Inflammatory macrophage (primary cell): ENCODE data around the gene PSMF1.
"Not testable (repeated sequence)": the region's sequence is repeated elsewhere in the genome, so short reads cannot be mapped to it uniquely, and the experiment has no call there.

Source experiments
- DNase-seq, 2 donors: peaks; one replicate each; pipeline ENCODE4 v3.0.0-alpha.2; 2020 to 2022

PSMF1 gene

GRCh38 chr20:1122388-1123315, 4.2 kb downstream of the PSMF1 start:
- DNase-seq: peak; percentile 9 to 48

DNA sequence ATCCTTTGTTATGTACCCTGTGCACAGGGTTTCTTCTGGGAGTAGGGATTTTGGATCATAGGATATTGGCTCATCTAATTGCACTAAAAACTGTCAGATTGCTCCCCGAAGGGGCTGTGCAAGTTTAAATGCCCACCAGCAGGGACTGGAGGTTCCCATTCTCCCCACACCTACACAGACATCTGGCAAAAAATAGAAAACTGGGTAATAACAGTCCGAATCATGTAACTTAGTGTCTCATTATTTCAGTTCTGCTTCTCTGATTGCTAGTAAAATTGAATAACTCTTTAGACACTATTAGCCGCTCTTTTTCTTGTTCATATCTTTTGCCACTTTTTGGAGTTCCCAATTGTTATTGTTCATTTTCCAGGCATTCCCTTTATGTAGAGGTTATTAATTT, 5.3 kb downstream of the PSMF1 start:
- peak; percentile 31 to 42 for DNase-seq

DNA sequence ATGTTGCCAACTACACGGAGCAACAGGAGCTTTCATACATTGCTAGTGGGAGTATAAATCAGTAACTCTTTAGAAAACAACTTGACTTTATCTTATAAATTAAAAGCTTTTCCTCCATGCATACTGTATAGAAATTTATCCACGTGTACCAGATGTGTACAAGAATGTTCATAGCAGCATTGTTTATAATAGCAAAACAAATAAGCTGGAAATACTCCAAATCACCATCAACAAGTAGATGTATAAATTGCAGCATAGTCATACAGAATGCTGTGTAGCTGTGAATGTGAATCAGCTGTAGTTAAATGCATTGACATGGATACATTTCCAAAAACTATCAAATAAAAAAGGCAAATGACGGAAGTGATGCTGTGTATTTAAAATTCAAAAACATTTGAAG, 6.0 kb downstream of the PSMF1 start:
- no peak for DNase-seq

DNA sequence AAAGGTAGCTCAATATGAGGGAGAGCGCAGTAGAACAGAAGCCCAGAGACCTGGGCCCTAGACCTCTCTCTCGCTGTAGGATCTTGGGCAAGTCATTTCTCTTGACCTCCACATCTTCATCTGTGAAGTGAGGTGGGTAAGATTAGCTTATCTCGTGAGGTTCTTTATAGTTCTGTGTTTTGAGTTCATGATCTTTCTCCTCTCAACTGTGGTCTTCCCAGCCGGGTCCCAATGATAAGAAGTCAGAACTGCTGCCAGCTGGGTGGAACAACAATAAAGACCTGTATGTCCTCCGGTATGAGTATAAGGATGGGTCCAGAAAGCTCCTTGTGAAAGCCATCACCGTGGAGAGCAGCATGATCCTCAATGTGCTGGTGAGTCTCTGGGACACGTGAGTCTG, 6.9 kb downstream of the PSMF1 start:
- DNase-seq: no peak

GRCh38 chr20:1127840-1128239, 9.4 kb downstream of the PSMF1 start:
- no peak for DNase-seq

GRCh38 chr20:1130058-1130694, 11.8 kb downstream of the PSMF1 start:
- DNase-seq: no peak

DNA sequence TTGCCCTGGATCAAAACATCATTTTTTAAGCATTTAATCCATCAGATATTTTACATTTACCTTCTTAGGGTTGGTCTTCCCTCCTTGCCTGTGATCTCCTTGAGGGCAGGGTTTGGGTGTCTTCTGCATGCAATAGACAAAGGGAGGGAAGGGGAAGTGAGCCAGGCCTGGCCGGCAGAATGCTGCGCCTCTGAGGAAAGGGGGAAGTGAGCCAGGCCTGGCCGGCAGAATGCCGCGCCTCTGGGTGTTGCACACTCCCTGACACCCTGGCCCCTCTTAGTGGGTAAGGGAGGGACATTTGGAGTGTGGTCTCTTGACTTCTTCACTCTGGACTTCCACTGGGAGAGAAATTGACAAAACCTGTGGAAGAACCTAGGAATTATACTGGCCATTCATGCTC, 12.4 kb downstream of the PSMF1 start:
- DNase-seq: peak; percentile 69 to 77

DNA sequence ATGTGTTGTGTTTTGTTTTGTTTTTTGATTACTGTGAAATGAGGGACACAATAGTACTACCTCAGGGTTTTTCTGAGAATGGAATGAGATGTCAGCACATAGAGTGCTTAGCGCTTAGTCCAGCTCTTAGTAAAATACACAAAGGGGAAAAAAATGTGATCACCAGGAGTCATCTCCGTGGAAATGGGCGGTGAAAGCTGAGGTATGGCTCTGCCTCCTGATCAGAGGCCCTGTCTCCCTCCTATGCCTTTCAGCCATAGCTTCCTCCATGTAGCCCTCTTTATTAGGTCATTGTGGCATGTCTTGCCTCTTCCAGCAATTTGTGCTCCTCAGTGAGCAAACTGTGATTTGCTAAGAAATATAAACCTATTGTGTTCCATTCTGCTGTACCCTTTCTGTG, 13.0 kb downstream of the PSMF1 start:
- DNase-seq: no peak

- no peak for DNase-seq
Measured at GRCh38 chr20:1134355-1134754, 16.0 kb downstream of the PSMF1 start.

- DNase-seq: no peak
Measured at GRCh38 chr20:1134836-1135235, 16.4 kb downstream of the PSMF1 start.

DNA sequence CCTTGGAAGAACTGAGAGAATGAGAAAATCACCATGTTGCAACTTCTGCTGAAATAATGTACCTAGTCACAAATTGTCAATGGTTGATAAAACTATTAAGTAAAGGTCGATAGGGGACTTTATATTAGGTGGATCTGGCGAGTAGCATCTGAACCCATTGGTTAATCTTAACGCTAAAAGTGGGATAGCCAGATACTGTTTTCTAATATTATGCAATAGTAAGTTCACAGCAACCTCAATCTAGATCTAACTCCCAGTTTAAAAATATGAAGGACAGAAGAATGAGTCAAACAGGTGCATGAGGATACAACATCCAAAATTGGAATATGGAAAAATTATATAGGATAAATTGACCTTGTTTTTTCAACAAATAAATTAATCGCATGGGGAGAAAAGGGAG, 18.8 kb downstream of the PSMF1 start:
- DNase-seq: no peak

- DNase-seq: no peak
Measured at GRCh38 chr20:1144401-1145172, 26.2 kb downstream of the PSMF1 start.

- no peak for DNase-seq
Measured at GRCh38 chr20:1146957-1147356, 28.6 kb downstream of the PSMF1 start.

DNA sequence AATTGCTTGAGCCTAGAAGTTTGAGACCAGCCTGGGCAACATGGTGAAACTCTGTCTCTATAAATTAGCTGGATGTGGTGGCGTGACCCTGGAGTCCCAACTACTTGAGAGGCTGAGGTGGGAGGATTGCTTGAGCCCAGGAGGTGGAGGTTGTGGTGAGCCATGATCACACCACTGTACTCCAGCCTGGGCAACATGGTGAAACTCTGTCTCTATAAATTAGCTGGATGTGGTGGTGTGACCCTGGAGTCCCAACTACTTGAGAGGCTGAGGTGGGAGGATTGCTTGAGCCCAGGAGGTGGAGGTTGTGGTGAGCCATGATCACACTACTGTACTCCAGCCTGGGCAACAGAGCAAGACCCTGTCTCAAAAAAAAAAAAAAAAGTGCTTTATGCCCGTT, 31.4 kb downstream of the PSMF1 start:
- not testable (repeated sequence) for DNase-seq

- DNase-seq: peak in 1 of 2 donors; percentile 54
Measured at GRCh38 chr20:1150218-1150617, 31.8 kb downstream of the PSMF1 start.

GRCh38 chr20:1150968-1151367, 32.6 kb downstream of the PSMF1 start:
- no peak for DNase-seq

- DNase-seq: no peak
Measured at GRCh38 chr20:1154226-1154625, 35.8 kb downstream of the PSMF1 start.

- DNase-seq: no peak
Measured at GRCh38 chr20:1154691-1155090, 36.3 kb downstream of the PSMF1 start.

GRCh38 chr20:1155342-1155741, 36.9 kb downstream of the PSMF1 start:
- DNase-seq: no peak

DNA sequence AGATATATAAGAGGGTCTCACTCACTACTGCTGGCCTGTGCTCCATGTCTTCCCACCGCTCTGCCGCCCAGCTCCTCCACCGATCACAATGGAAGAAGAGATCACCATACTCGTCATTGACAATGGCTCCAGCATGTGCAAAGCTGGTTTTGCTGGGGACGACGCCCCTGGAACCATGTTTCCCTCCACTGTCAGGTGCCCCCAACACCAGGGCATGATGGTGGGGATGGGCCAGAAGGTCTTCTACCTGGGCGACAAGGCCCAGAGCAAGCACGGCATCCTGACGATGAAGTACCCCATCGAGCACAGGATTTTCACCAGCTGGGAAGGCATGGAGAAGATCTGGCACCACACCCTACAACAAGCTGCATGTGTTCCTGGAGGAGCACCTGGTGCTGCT, 42.1 kb downstream of the PSMF1 start:
- DNase-seq: no peak

DNA sequence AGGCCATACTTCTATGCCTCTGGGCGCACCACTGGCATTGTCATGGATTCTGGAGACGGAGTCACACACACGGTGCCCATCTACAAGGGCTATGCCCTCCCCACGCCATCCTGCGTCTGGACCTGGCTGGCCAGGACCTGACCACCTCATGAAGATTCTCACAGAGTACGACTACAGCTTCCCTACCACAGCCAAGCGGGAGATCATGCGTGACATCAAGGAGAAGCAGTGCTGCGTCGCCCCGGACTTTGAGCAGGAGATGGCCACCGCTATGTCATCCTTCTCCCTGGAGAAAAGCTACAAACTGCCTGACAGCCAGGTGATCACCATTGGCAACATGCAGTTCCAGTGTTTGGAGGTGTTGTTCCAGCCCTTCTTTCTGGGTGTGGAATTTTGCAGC, 42.6 kb downstream of the PSMF1 start:
- no peak for DNase-seq

DNA sequence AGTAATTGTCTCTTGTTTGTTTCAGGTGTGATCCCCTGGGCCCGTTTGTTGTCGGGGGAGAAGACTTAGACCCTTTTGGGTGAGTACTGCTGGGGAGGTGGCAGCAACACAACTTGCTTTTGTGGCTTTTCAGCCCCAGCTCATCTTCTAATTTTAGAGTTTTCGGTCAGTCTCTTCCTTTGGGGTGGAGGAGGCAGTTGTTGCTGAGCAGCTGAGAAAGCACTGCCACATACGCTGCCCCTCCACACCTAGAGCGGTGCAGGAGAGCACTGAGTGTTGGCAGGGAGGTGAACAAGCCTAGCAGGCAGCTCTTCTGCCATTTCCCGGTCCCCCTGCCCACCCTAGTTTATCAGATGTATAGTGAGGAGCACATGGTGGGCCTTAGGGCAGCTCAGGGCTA, 44.7 kb downstream of the PSMF1 start:
- no peak for DNase-seq

DNA sequence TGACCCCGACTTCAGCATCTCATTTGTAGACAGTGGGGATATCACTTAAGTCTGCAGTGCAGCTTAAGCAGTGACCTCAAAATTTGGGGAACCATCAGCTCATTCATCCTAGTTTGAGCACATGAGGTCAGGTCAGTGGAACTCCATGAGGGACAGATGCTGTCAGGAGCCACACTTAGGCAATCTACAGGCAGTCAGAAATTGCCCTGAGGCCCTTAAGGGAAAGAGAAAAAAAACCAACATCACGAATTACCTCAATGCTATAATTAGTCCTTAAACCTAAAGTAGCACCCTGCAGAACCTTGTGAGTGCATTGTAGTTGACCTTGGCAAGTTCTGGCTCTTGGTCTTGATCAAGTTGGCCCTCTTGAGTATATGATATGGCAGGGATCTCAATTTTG, 45.3 kb downstream of the PSMF1 start:
- no peak for DNase-seq
